Ovary (tissue), 9 donors: ENCODE results near the gene SMTNL2. TPM values are rescaled to one million over a fixed set of nuclear protein-coding genes. Genes with fewer than 3 reads are reported as not detected.

Experiments
- DNase-seq, 5 donors: peaks; one replicate each; pipeline ENCODE4 v3.0.0-alpha.2; 2019 to 2020
- H3K27ac ChIP-seq, 2 donors: fragments of 200-600 bp; one replicate each; pipeline versions ENCODE4 v1.5.1 to v1.8.0; 2019 to 2022
- H3K27me3 ChIP-seq: fragments of 200-600 bp; one replicate; pipeline ENCODE4 v1.8.0; 2022
- H3K36me3 ChIP-seq: fragments of 200-600 bp; sonication (generic); one replicate; pipeline ENCODE4 v1.5.1; 2019
- H3K4me1 ChIP-seq: one replicate; pipeline ENCODE4 v1.8.1; 2013; ENCODE audit warnings: mild to moderate bottlenecking, moderate library complexity; ENCODE audit not compliant: insufficient read depth
- H3K4me3 ChIP-seq: fragments of 200-600 bp; sonication (generic); one replicate; pipeline ENCODE4 v1.5.1; 2017
- H3K9me3 ChIP-seq, 2 donors: fragments of 200-600 bp in 1 of 2; sonication (generic) in 1 of 2; one replicate each; pipeline versions ENCODE4 v1.5.1 to v1.8.1; 2013 to 2019; ENCODE audit warnings: mild to moderate bottlenecking in 1 of 2, moderate library complexity in 1 of 2
- CTCF ChIP-seq, 3 donors: fragments of 450-650 bp in 2 of 3; fragments of 200-600 bp in 1 of 3; IDR thresholded peaks; one replicate each; pipeline versions ENCODE4 v1.5.1 to v1.8.0; 2016 to 2022; ENCODE audit warnings: antibody characterized with exemption in 3 of 3, mild to moderate bottlenecking in 1 of 3
- EP300 ChIP-seq: sonication (generic); formaldehyde crosslinking; IDR thresholded peaks from one replicate; pipeline ENCODE4 v1.6.1; 2017; ENCODE audit warnings: antibody characterized with exemption
- POLR2A ChIP-seq: fragments of 450-650 bp; IDR thresholded peaks from one replicate; pipeline ENCODE4 v1.6.1; 2017; ENCODE audit warnings: antibody characterized with exemption, mild to moderate bottlenecking, moderate library complexity
- WGBS, 3 donors: extraction: QIAGEN DNeasy Blood & Tissue Kit in 1 of 3; methylation state at CpG; one replicate each; pipeline versions ENCODE4 v1.1.5 to v1.1.7; 2013 to 2017; 5-methylcytosine and 5-hydroxymethylcytosine counted together
- intact Hi-C, 4 donors: fragments of 100-400 bp; cut with DNase I; formaldehyde crosslinking; loops; one replicate each; pipeline versions ENCODE4 v1.11.0 to v1.15.1; 2022 to 2023
- polyA plus RNA-seq, 2 donors: library from polyadenylated mRNA; stranded (reverse); fragments of 200-250 nt in 1 of 2; fragments of 350-450 nt in 1 of 2; fragmentation: Illumina TruSeq in 1 of 2; extraction: RNeasy Lipid Tissue Mini Kit (QIAGEN cat#74804) in 1 of 2; gene quantifications; one replicate each; pipeline ENCODE4 v1.2.3, GENCODE V29; 2013 to 2014
- total RNA-seq, 7 donors: library from RNA; depleted of rRNA in 2 of 7; stranded (reverse); fragments of >200 nt in 2 of 7; fragmentation: NEBNext Ultra II Directional in 3 of 7; extraction: Animal tissue kit (Norgen Biotek cat#: 25700) in 3 of 7; gene quantifications; one replicate each; pipeline versions ENCODE4 v1.1.0 to v1.2.4, GENCODE V29; 2016 to 2023
- donor health status: DM: no; HTN: no; CAD: no; lungs with moderate emphysema.
- donor health status: DM: no; HTN: no; CAD: no.
- donor health status: Bipolar disorder and iron deficiency.
- donor health status: DM: yes; HTN: yes; CAD: no.
- donor health status: DM: no; HTN: no; CAD: no.
- donor health status: DM: yes; HTN: yes; CAD: no.

The SMTNL2 gene
- total and polyA plus RNA-seq, 9 donors = 3.7 to 34.3 (median 15.1) TPM

DNA sequence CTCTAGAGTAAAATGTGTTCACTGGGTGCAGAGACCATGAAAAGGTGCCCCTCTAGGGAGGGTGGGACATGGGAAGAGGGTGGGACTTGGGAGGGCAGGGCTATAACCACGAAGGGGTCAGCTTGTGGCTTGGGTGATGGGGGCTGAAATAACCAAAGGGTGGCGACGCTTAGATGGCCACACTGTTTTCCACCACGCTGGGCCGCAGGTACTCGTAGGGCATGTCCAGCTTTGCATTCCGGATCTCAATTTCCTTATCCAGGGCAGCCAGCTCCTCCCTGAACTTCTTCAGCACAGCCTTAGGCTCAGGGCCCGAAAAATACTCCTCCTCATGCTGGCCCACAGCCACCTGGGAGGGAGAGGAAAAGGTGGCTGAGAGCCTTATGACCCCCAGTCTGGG is 47.1 kb downstream of the SMTNL2 start:
- no peak overlapping the region for H3K27ac ChIP-seq
- TF ChIP-seq CTCF (IDR thresholded peaks at IDR 0.05) = no peak
- TF ChIP-seq POLR2A = no peak
- no peak for TF ChIP-seq EP300
- H3K36me3 ChIP-seq = no peaks in the 10 kb centered on the region
- H3K4me3 ChIP-seq = no peak overlapping the region
- no peaks in the 10 kb centered on the region for H3K4me1 ChIP-seq
- intact Hi-C loops = no loop called here
- no peak for DNase-seq
- H3K27me3 ChIP-seq = no peaks in the 10 kb centered on the region
- WGBS, 3 donors = 48 to 52% (median 50%) methylated on average over 8 of the region's 8 CpGs
- H3K9me3 ChIP-seq = no peaks in the 10 kb centered on the region

- H3K9me3 ChIP-seq = no peaks in the 10 kb centered on the region
- no peak for TF ChIP-seq POLR2A
- TF ChIP-seq CTCF (IDR thresholded peaks at IDR 0.05) = no peak
- no peak for TF ChIP-seq EP300
- H3K27ac ChIP-seq = no peak overlapping the region
- H3K27me3 ChIP-seq = no peaks in the 10 kb centered on the region
- H3K4me3 ChIP-seq = no peak overlapping the region
- WGBS, 3 donors = 65 to 71% (median 67%) methylated on average over 21 of the region's 21 CpGs
- no peaks in the 10 kb centered on the region for H3K36me3 ChIP-seq
- no peaks in the 10 kb centered on the region for H3K4me1 ChIP-seq
- DNase-seq = no peak
- intact Hi-C loops = no loop called here
Observed at GRCh38 chr17:4631836-4632580, 47.7 kb downstream of the SMTNL2 start.

DNA sequence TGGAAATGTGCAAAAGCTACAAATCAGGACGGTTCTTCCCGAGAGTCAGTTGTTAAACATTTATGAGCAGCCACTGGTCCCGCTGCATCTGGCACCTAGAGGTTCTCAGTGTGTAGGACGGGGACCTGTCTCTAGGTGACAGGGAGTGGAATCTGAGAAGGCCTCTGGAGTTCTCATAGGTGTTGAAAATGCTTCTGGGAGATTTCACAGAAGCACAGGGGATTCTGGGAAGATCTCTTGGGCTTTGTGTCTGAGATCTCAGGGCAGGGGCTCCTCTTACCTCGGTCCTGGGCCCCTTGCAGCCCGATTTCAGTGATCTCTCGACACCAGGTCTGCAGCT is 48.2 kb downstream of the SMTNL2 start:
- H3K36me3 ChIP-seq = no peaks in the 10 kb centered on the region
- intact Hi-C loops = no loop called here
- H3K27ac ChIP-seq = no peak overlapping the region
- no peaks in the 10 kb centered on the region for H3K4me1 ChIP-seq
- no peaks in the 10 kb centered on the region for H3K9me3 ChIP-seq
- TF ChIP-seq CTCF (IDR thresholded peaks at IDR 0.05) (no peak), EP300 (no peak), POLR2A (no peak)
- DNase-seq = no peak
- no peaks in the 10 kb centered on the region for H3K27me3 ChIP-seq
- WGBS, 3 donors = 67 to 74% (median 69%) methylated on average over 7 of the region's 7 CpGs
- no peak overlapping the region for H3K4me3 ChIP-seq

GRCh38 chr17:4633643-4634042 is 49.3 kb downstream of the SMTNL2 start:
- H3K27me3 ChIP-seq = no peaks in the 10 kb centered on the region
- H3K4me3 ChIP-seq = no peak overlapping the region
- H3K36me3 ChIP-seq = no peaks in the 10 kb centered on the region
- no peak for DNase-seq
- H3K27ac ChIP-seq = no peak overlapping the region
- 89 to 94% (median 90%) methylated on average over 2 of the region's 2 CpGs for WGBS, 3 donors
- intact Hi-C loops = no loop called here
- H3K4me1 ChIP-seq = no peaks in the 10 kb centered on the region
- TF ChIP-seq POLR2A (no peak), EP300 (no peak), CTCF (IDR thresholded peaks at IDR 0.05) (no peak)
- no peaks in the 10 kb centered on the region for H3K9me3 ChIP-seq
